ENCODE data around the gene KDM7A.

DNA sequence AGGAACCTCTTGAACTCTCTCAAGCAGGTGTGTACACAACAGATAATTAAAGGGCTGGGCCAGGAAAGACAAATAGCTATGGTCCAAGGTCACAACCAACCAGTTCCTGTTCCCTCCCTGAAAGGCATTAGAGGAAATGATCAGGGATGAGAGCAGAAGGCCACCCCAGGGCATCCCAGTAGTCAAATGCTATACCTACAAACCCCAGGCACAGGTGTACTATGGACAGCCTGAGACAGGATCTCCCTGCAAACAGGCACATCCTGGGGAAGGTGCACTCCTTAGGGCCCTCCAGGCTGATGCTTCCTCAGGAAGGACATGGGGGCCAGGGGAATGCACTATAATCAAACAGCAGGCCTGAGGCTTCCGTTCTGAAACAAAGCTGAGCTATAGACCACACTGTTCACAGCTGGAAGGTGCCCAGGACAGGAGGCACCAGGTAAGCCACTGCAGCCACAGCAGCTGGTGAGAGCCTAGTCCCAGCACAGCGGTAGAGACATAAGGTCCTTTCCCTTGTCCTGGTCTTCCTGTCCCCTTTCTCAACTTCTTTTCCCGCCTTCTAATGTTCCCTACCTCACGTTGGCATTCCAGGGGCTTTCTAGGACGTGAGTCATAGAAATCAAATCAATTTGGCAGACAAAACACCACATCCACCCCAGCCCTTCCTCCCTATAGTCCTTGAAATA is 127.3 kb downstream of the KDM7A start:
- no peak for TF ChIP-seq EZH2 (IDR thresholded peaks at IDR 0.05; ENCODE audit: borderline replicate concordance, low read depth, low read length, severe bottlenecking)
- TF ChIP-seq, protein P1, sequence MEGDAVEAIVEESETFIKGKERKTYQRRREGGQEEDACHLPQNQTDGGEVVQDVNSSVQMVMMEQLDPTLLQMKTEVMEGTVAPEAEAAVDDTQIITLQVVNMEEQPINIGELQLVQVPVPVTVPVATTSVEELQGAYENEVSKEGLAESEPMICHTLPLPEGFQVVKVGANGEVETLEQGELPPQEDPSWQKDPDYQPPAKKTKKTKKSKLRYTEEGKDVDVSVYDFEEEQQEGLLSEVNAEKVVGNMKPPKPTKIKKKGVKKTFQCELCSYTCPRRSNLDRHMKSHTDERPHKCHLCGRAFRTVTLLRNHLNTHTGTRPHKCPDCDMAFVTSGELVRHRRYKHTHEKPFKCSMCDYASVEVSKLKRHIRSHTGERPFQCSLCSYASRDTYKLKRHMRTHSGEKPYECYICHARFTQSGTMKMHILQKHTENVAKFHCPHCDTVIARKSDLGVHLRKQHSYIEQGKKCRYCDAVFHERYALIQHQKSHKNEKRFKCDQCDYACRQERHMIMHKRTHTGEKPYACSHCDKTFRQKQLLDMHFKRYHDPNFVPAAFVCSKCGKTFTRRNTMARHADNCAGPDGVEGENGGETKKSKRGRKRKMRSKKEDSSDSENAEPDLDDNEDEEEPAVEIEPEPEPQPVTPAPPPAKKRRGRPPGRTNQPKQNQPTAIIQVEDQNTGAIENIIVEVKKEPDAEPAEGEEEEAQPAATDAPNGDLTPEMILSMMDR (IDR thresholded peaks at IDR 0.05; ENCODE audit: borderline replicate concordance, extremely low read depth, low read length, poor library complexity, severe bottlenecking), result no peak

All from DND-41 (cell line).